Liver (tissue), 9 donors: ENCODE results near the gene TOP3A. TPM values are rescaled to one million over a fixed set of nuclear protein-coding genes. Genes with fewer than 3 reads are reported as not detected.

Source experiments
- DNase-seq: peaks from one replicate; pipeline ENCODE4 v3.0.0-alpha.2; 2017; ENCODE audit warnings: low spot score
- H3K27ac ChIP-seq, 2 donors: one replicate each; pipeline ENCODE4 v1.7.0; 2013; ENCODE audit warnings: inconsistent platforms in 2 of 2, low read length in 2 of 2, control low read depth in 1 of 2, low read depth in 1 of 2, mild to moderate bottlenecking in 1 of 2
- H3K27me3 ChIP-seq, 4 donors: one replicate each; pipeline versions ENCODE4 v1.6.1 to v1.7.0; 2013; ENCODE audit warnings: low read length in 3 of 4, inconsistent platforms in 1 of 4, mild to moderate bottlenecking in 1 of 4, moderate library complexity in 1 of 4; ENCODE audit not compliant: control insufficient read depth in 4 of 4, insufficient read depth in 4 of 4
- H3K36me3 ChIP-seq, 4 donors: one replicate each; pipeline versions ENCODE4 v1.6.1 to v1.7.0; 2013; ENCODE audit warnings: low read length in 3 of 4, mild to moderate bottlenecking in 3 of 4, low read depth in 1 of 4, moderate library complexity in 1 of 4; ENCODE audit not compliant: control insufficient read depth in 4 of 4, insufficient read depth in 3 of 4
- H3K4me1 ChIP-seq, 4 donors: one replicate each; pipeline versions ENCODE4 v1.6.1 to v1.7.0; 2013; ENCODE audit warnings: low read length in 3 of 4, mild to moderate bottlenecking in 3 of 4, moderate library complexity in 1 of 4; ENCODE audit not compliant: control insufficient read depth in 4 of 4, insufficient read depth in 4 of 4
- H3K4me3 ChIP-seq, 3 donors: one replicate each; pipeline versions ENCODE4 v1.6.1 to v1.7.0; 2013; ENCODE audit warnings: low read length in 3 of 3, control low read depth in 1 of 3, low read depth in 1 of 3, mild to moderate bottlenecking in 1 of 3
- H3K9ac ChIP-seq, 2 donors: one replicate each; pipeline ENCODE4 v1.7.0; 2013; ENCODE audit warnings: low read length in 2 of 2, mild to moderate bottlenecking in 2 of 2, moderate library complexity in 2 of 2, control low read depth in 1 of 2, low read depth in 1 of 2
- H3K9me3 ChIP-seq, 4 donors: one replicate each; pipeline versions ENCODE4 v1.6.1 to v1.7.0; 2013; ENCODE audit warnings: low read length in 3 of 4; ENCODE audit not compliant: control insufficient read depth in 4 of 4
- ATF3 ChIP-seq: IDR thresholded peaks from 2 replicates; pipeline ENCODE4 v1.6.1; 2016; ENCODE audit warnings: antibody characterized with exemption
- CTCF ChIP-seq: fragments of 150-350 bp; IDR thresholded peaks from 2 replicates; pipeline ENCODE4 v1.5.1; 2017; ENCODE audit warnings: improper control_type of control experiment, low read depth, low read length; ENCODE audit not compliant: missing input control
- EGR1 ChIP-seq, 2 donors: IDR thresholded peaks; 2 replicates each; pipeline ENCODE4 v1.6.1; 2016 to 2018; ENCODE audit warnings: antibody characterized with exemption in 2 of 2, low read depth in 2 of 2
- FOXA1 ChIP-seq: IDR thresholded peaks from 2 replicates; pipeline ENCODE4 v1.6.1; 2016; ENCODE audit warnings: antibody characterized with exemption
- FOXA2 ChIP-seq: IDR thresholded peaks from 2 replicates; pipeline ENCODE4 v1.6.1; 2016; ENCODE audit warnings: antibody characterized with exemption
- GABPA ChIP-seq, 2 donors: IDR thresholded peaks in 1 of 2; conservative IDR thresholded peaks in 1 of 2; 2 replicates each; pipeline ENCODE4 v1.6.1; 2016; ENCODE audit warnings: antibody characterized with exemption in 2 of 2, mild to moderate bottlenecking in 1 of 2, moderate library complexity in 1 of 2
- HNF4A ChIP-seq, 2 donors: conservative IDR thresholded peaks; 2 replicates each; pipeline ENCODE4 v1.6.1; 2016; ENCODE audit warnings: antibody characterized with exemption in 2 of 2, mild to moderate bottlenecking in 2 of 2
- HNF4G ChIP-seq: IDR thresholded peaks from 2 replicates; pipeline ENCODE4 v1.6.1; 2016; ENCODE audit warnings: antibody characterized with exemption
- JUND ChIP-seq, 2 donors: IDR thresholded peaks; 2 replicates each; pipeline ENCODE4 v1.6.1; 2016; ENCODE audit warnings: antibody characterized with exemption in 2 of 2
- MAX ChIP-seq: IDR thresholded peaks from 2 replicates; pipeline ENCODE4 v1.6.1; 2016; ENCODE audit warnings: antibody characterized with exemption
- NR2F2 ChIP-seq: IDR thresholded peaks from 2 replicates; pipeline ENCODE4 v1.6.1; 2016; ENCODE audit warnings: antibody characterized with exemption
- RAD21 ChIP-seq, 2 donors: IDR thresholded peaks; 2 replicates each; pipeline ENCODE4 v1.6.1; 2016; ENCODE audit warnings: antibody characterized with exemption in 2 of 2, mild to moderate bottlenecking in 2 of 2
- REST ChIP-seq: IDR thresholded peaks from 2 replicates; pipeline ENCODE4 v1.6.1; 2016; ENCODE audit warnings: antibody characterized with exemption, mild to moderate bottlenecking
- RXRA ChIP-seq, 2 donors: IDR thresholded peaks; 2 replicates each; pipeline ENCODE4 v1.6.1; 2017 to 2018; ENCODE audit warnings: antibody characterized with exemption in 2 of 2, mild to moderate bottlenecking in 1 of 2
- SP1 ChIP-seq: IDR thresholded peaks from 2 replicates; pipeline ENCODE4 v1.6.1; 2018; ENCODE audit warnings: antibody characterized with exemption, mild to moderate bottlenecking
- TAF1 ChIP-seq: conservative IDR thresholded peaks from 2 replicates; pipeline ENCODE4 v1.6.1; 2016; ENCODE audit warnings: antibody characterized with exemption, mild to moderate bottlenecking
- YY1 ChIP-seq: IDR thresholded peaks from 2 replicates; pipeline ENCODE4 v1.6.1; 2016; ENCODE audit warnings: antibody characterized with exemption, mild to moderate bottlenecking
- ZBTB33 ChIP-seq: IDR thresholded peaks from 2 replicates; pipeline ENCODE4 v1.6.1; 2016; ENCODE audit warnings: antibody characterized with exemption
- WGBS: extraction: QIAGEN DNeasy Blood & Tissue Kit; methylation state at CpG from one replicate; pipeline ENCODE4 v1.1.7; 2013; 5-methylcytosine and 5-hydroxymethylcytosine counted together
- polyA plus RNA-seq, 2 donors: library from polyadenylated mRNA; stranded (reverse) in 1 of 2; unstranded in 1 of 2; fragments of 200-250 nt in 1 of 2; fragments of >200 nt in 1 of 2; fragmentation: Nextera tagmentation in 1 of 2; extraction: Ambion mirVana in 1 of 2; gene quantifications; one replicate each; pipeline versions ENCODE4 v1.2.1 to v1.2.3, GENCODE V29; 2013 to 2015
- total RNA-seq, 2 donors: library from RNA; depleted of rRNA; stranded (reverse); fragments of >200 nt; gene quantifications; one replicate each; pipeline ENCODE4 v1.2.3, GENCODE V29; 2014
- donor health status: healthy.
- donor health status: healthy.
- donor health status: healthy.
- donor health status: healthy.
- donor health status: healthy.

Gene TOP3A
- total and polyA plus RNA-seq, 4 donors = 6.6 to 37.5 (median 14.3) TPM

- no peak for TF ChIP-seq TAF1
- TF ChIP-seq YY1 = peak; percentile 49
- no peak for TF ChIP-seq ATF3
- no peak for TF ChIP-seq FOXA1
- peak; percentile 90 for TF ChIP-seq SP1
- peak in 1 of 2 donors; percentile 5 for TF ChIP-seq HNF4A (conservative IDR thresholded peaks at IDR 0.05)
- no peak for TF ChIP-seq RAD21 (IDR thresholded peaks at IDR 0.05)
- peak within 1 kb of the TSS; percentile 84 to 85 for H3K27ac ChIP-seq
- H3K36me3 ChIP-seq = peaks cover 7 to 18% (median 12%) of the 10 kb centered on the region in 4 donors
- H3K9me3 ChIP-seq = no peaks in the 10 kb centered on the region
- peak within 1 kb of the TSS; percentile 80 to 83 (median 82) for H3K4me3 ChIP-seq
- H3K27me3 ChIP-seq = no peaks in the 10 kb centered on the region
- peak; percentile 90 for DNase-seq
- H3K9ac ChIP-seq = peak within 1 kb of the TSS; percentile 60 to 69
- H3K4me1 ChIP-seq = peaks cover 24 to 46% (median 33%) of the 10 kb centered on the region in 4 donors
- under 1% methylated on average over 72 of the region's 72 CpGs for WGBS
Observed at GRCh38 chr17:18260332-18261145, 54.3 kb downstream of the TOP3A start, which contains the start of gene MIEF2. Gene MIEF2 (plus strand): TSS chr17:18260662. CDS start chr17:18262721, 2,059 bp downstream.

- DNase-seq = no peak
- TF ChIP-seq TAF1 (no peak), MAX (no peak), REST (no peak), SP1 (no peak), NR2F2 (no peak), RXRA (IDR thresholded peaks at IDR 0.05) (no peak), CTCF (no peak), GABPA (IDR thresholded peaks at IDR 0.05 in 1 of 2, conservative IDR thresholded peaks at IDR 0.05 in 1 of 2) (no peak), ATF3 (no peak), EGR1 (IDR thresholded peaks at IDR 0.05; ENCODE audit: low read depth in 2 of 2) (no peak), HNF4A (conservative IDR thresholded peaks at IDR 0.05) (no peak), RAD21 (IDR thresholded peaks at IDR 0.05) (no peak), FOXA2 (no peak), FOXA1 (no peak), ZBTB33 (no peak), JUND (IDR thresholded peaks at IDR 0.05) (no peak), YY1 (no peak), HNF4G (no peak)
- Histone ChIP-seq H3K27ac (peak overlapping the region; percentile 84 to 85), H3K36me3 (peaks cover 5 to 15% (median 11%) of the 10 kb centered on the region in 4 donors), H3K27me3 (no peaks in the 10 kb centered on the region), H3K4me3 (peak overlapping the region; percentile 9 to 82 (median 80)), H3K9me3 (no peaks in the 10 kb centered on the region), H3K4me1 (peaks cover 24 to 46% (median 33%) of the 10 kb centered on the region in 4 donors), H3K9ac (peak overlapping the region in 1 of 2 donors; percentile 30)
- 72% methylated on average over 22 of the region's 22 CpGs for WGBS
Observed at GRCh38 chr17:18259621-18260331, 55.0 kb downstream of the TOP3A start.
